Astrocyte (in vitro differentiated cells and primary cell): ENCODE data around the gene INPP5F. TPM values are rescaled to one million over a fixed set of nuclear protein-coding genes. Genes with fewer than 3 reads are reported as not detected.

Experiments
- DNase-seq: peaks from one replicate; pipeline ENCODE4 v3.0.0-alpha.2; 2010; ENCODE audit warnings: low read depth
- FAIRE-seq: peaks from 2 replicates; lab custom pipeline; 2011; peaks lifted over from hg19 to GRCh38; lab: Jason Lieb, UNC
- H2AFZ ChIP-seq: 2 replicates; pipeline ENCODE4 v1.6.0; 2012; ENCODE audit warnings: low read depth, low read length, inconsistent platforms
- H3K27ac ChIP-seq: 2 replicates; pipeline ENCODE4 v1.5.1; 2011; ENCODE audit warnings: low read depth, low read length, inconsistent platforms
- H3K27me3 ChIP-seq: 2 replicates; pipeline ENCODE4 v1.6.0; 2011; ENCODE audit warnings: low read length, inconsistent platforms; ENCODE audit not compliant: insufficient read depth
- H3K36me3 ChIP-seq: 2 replicates; pipeline ENCODE4 v1.5.1; 2011; ENCODE audit warnings: low read length, inconsistent platforms; ENCODE audit not compliant: insufficient read depth
- H3K4me1 ChIP-seq: 2 replicates; pipeline ENCODE4 v1.5.1; 2011; ENCODE audit warnings: low read length, inconsistent platforms; ENCODE audit not compliant: insufficient read depth
- H3K4me2 ChIP-seq: 2 replicates; pipeline ENCODE4 v1.6.0; 2012; ENCODE audit warnings: low read length, inconsistent platforms
- H3K4me3 ChIP-seq: 2 replicates; pipeline ENCODE4 v1.5.1; 2011; ENCODE audit warnings: low read depth, mild to moderate bottlenecking, low read length, inconsistent platforms; ENCODE audit not compliant: insufficient read depth
- H3K79me2 ChIP-seq: 2 replicates; pipeline ENCODE4 v1.6.0; 2012; ENCODE audit warnings: mild to moderate bottlenecking, low read length, inconsistent platforms; ENCODE audit not compliant: insufficient read depth
- H3K9ac ChIP-seq: 2 replicates; pipeline ENCODE4 v1.6.0; 2012; ENCODE audit warnings: mild to moderate bottlenecking, low read length, inconsistent platforms
- H3K9me3 ChIP-seq: 2 replicates; pipeline ENCODE4 v1.5.1; 2012; ENCODE audit warnings: low read depth, mild to moderate bottlenecking, low read length, inconsistent platforms; ENCODE audit not compliant: insufficient read depth
- H4K20me1 ChIP-seq: 2 replicates; pipeline ENCODE4 v1.6.0; 2012; ENCODE audit warnings: low read length, inconsistent platforms; ENCODE audit not compliant: insufficient read depth
- H3K27ac Mint-ChIP-seq: one replicate; pipeline ENCODE4 v1.8.0; 2021; ENCODE audit warnings: mild to moderate bottlenecking, mixed read lengths; ENCODE audit not compliant: unreplicated experiment
- H3K27me3 Mint-ChIP-seq: one replicate; pipeline ENCODE4 v1.8.0; 2021; ENCODE audit warnings: low read depth, mixed read lengths; ENCODE audit not compliant: unreplicated experiment
- H3K36me3 Mint-ChIP-seq: one replicate; pipeline ENCODE4 v1.8.0; 2021; ENCODE audit warnings: low read depth, mixed read lengths; ENCODE audit not compliant: unreplicated experiment
- H3K4me1 Mint-ChIP-seq: one replicate; pipeline ENCODE4 v1.8.0; 2021; ENCODE audit warnings: low read depth, mixed read lengths; ENCODE audit not compliant: unreplicated experiment
- H3K4me3 Mint-ChIP-seq: one replicate; pipeline ENCODE4 v1.8.0; 2021; ENCODE audit warnings: mild to moderate bottlenecking, moderate library complexity, mixed read lengths; ENCODE audit not compliant: unreplicated experiment
- H3K9me3 Mint-ChIP-seq: one replicate; pipeline ENCODE4 v1.8.0; 2021; ENCODE audit warnings: mild to moderate bottlenecking, mixed read lengths; ENCODE audit not compliant: unreplicated experiment
- EZH2 ChIP-seq: IDR thresholded peaks from 2 replicates; pipeline ENCODE4 v1.6.1; 2012; ENCODE audit warnings: mild to moderate bottlenecking, low read length, inconsistent platforms; ENCODE audit not compliant: insufficient read depth
- total RNA-seq: library from RNA; stranded (reverse); gene quantifications from 2 replicates; pipeline ENCODE4 v1.2.1, GENCODE V29; 2021
- TF ChIP-seq, protein P1 (sequence below): IDR thresholded peaks from 2 replicates; pipeline ENCODE4 v1.5.1; 2011; ENCODE audit warnings: low read depth, mild to moderate bottlenecking, inconsistent platforms, low read length, moderate library complexity; ENCODE audit not compliant: insufficient read depth

The INPP5F gene
- total RNA-seq, 1 donor from 2014 or later, result 101 TPM

- FAIRE-seq, result no peak
- Mint-ChIP-seq H3K27ac (no peak overlapping the region), H3K9me3 (no peaks in the 10 kb centered on the region), H3K4me3 (no peak overlapping the region), H3K36me3 (no peaks in the 10 kb centered on the region), H3K4me1 (peaks cover 32% of the 10 kb centered on the region), H3K27me3 (no peaks in the 10 kb centered on the region)
- no peak overlapping the region for H3K4me3 ChIP-seq
- no peak overlapping the region for H2AFZ ChIP-seq
- H3K9me3 ChIP-seq, result no peaks in the 10 kb centered on the region
- TF ChIP-seq, protein P1, sequence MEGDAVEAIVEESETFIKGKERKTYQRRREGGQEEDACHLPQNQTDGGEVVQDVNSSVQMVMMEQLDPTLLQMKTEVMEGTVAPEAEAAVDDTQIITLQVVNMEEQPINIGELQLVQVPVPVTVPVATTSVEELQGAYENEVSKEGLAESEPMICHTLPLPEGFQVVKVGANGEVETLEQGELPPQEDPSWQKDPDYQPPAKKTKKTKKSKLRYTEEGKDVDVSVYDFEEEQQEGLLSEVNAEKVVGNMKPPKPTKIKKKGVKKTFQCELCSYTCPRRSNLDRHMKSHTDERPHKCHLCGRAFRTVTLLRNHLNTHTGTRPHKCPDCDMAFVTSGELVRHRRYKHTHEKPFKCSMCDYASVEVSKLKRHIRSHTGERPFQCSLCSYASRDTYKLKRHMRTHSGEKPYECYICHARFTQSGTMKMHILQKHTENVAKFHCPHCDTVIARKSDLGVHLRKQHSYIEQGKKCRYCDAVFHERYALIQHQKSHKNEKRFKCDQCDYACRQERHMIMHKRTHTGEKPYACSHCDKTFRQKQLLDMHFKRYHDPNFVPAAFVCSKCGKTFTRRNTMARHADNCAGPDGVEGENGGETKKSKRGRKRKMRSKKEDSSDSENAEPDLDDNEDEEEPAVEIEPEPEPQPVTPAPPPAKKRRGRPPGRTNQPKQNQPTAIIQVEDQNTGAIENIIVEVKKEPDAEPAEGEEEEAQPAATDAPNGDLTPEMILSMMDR, result no peak
- no peak for TF ChIP-seq EZH2
- H3K4me1 ChIP-seq, result peaks cover 26% of the 10 kb centered on the region
- H3K4me2 ChIP-seq, result no peak overlapping the region
- H3K36me3 ChIP-seq, result no peaks in the 10 kb centered on the region
- H3K79me2 ChIP-seq, result peaks cover 50% of the 10 kb centered on the region
- no peaks in the 10 kb centered on the region for H3K27me3 ChIP-seq
- H4K20me1 ChIP-seq, result no peaks in the 10 kb centered on the region
- H3K9ac ChIP-seq, result no peak overlapping the region
- peak; percentile 74 for DNase-seq
- H3K27ac ChIP-seq, result no peak overlapping the region
Measured at GRCh38 chr10:119734396-119735332, 8.8 kb downstream of the INPP5F start.

DNA sequence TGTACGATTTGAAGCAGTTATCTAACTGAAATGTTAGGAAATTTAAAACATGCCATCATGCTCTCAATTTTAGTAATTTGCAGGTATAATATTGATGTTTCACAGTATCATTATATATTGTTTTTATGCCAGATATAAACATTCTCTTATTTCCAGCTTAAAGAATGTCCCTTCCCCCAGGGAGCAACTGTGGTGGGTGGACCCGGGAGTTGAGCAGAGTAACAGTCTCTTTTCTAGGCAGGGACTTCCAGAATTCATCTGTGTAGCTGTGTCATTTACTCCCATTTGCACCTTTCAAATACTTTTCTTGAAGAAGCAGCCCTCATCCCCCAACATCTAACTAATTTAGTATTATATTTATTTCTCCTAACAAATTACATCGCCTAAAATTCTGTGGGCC lies 9.6 kb downstream of the INPP5F start:
- no peaks in the 10 kb centered on the region for H3K27me3 ChIP-seq
- Mint-ChIP-seq H3K36me3 (no peaks in the 10 kb centered on the region), H3K4me3 (no peak overlapping the region), H3K27me3 (no peaks in the 10 kb centered on the region), H3K9me3 (no peaks in the 10 kb centered on the region), H3K4me1 (peaks cover 37% of the 10 kb centered on the region), H3K27ac (peak overlapping the region; percentile 84)
- no peak overlapping the region for H3K4me3 ChIP-seq
- no peak overlapping the region for H2AFZ ChIP-seq
- TF ChIP-seq, protein P1, result no peak
- TF ChIP-seq EZH2, result no peak
- H3K27ac ChIP-seq, result no peak overlapping the region
- H3K79me2 ChIP-seq, result peaks cover 54% of the 10 kb centered on the region
- H3K9me3 ChIP-seq, result no peaks in the 10 kb centered on the region
- H4K20me1 ChIP-seq, result no peaks in the 10 kb centered on the region
- H3K4me1 ChIP-seq, result peaks cover 26% of the 10 kb centered on the region
- H3K4me2 ChIP-seq, result no peak overlapping the region
- FAIRE-seq (no peak), DNase-seq (no peak)
- H3K36me3 ChIP-seq, result no peaks in the 10 kb centered on the region
- no peak overlapping the region for H3K9ac ChIP-seq

DNA sequence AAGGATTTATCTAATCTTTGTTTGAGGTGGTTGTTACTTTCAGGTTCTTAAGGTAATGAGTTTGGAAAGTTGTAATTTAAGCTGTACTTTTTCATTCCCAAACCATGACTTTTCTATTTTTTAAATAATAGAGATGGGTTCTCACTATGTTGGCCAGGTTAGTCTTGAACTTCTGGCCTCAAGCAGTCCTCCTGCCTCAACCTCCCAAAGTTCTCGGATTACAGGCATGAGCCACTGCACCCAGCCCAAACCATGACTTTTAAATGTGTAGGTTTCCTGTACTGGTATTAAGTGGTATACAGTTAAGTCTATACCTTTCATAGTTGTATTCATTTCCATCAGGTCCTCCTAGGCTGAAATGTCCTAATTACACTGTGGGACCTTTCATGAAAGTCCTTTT lies 10.4 kb downstream of the INPP5F start:
- TF ChIP-seq, protein P1, result no peak
- no peak for TF ChIP-seq EZH2
- no peaks in the 10 kb centered on the region for H3K27me3 Mint-ChIP-seq

More for the DNA sequence above, 10.4 kb downstream of the INPP5F start:
- no peaks in the 10 kb centered on the region for H3K27me3 ChIP-seq
- H3K4me1 ChIP-seq, result peaks cover 26% of the 10 kb centered on the region
- Mint-ChIP-seq H3K9me3 (no peaks in the 10 kb centered on the region), H3K36me3 (no peaks in the 10 kb centered on the region), H3K4me1 (peaks cover 37% of the 10 kb centered on the region), H3K4me3 (no peak overlapping the region), H3K27ac (no peak overlapping the region)
- H2AFZ ChIP-seq, result no peak overlapping the region
- H3K36me3 ChIP-seq, result no peaks in the 10 kb centered on the region
- no peak overlapping the region for H3K27ac ChIP-seq
- DNase-seq (no peak), FAIRE-seq (no peak)
- peaks cover 59% of the 10 kb centered on the region for H3K79me2 ChIP-seq
- no peak overlapping the region for H3K9ac ChIP-seq
- no peaks in the 10 kb centered on the region for H4K20me1 ChIP-seq
- no peak overlapping the region for H3K4me2 ChIP-seq
- no peaks in the 10 kb centered on the region for H3K9me3 ChIP-seq
- H3K4me3 ChIP-seq, result no peak overlapping the region
